Measurements from ENCODE around the gene TMEM53.

DNA sequence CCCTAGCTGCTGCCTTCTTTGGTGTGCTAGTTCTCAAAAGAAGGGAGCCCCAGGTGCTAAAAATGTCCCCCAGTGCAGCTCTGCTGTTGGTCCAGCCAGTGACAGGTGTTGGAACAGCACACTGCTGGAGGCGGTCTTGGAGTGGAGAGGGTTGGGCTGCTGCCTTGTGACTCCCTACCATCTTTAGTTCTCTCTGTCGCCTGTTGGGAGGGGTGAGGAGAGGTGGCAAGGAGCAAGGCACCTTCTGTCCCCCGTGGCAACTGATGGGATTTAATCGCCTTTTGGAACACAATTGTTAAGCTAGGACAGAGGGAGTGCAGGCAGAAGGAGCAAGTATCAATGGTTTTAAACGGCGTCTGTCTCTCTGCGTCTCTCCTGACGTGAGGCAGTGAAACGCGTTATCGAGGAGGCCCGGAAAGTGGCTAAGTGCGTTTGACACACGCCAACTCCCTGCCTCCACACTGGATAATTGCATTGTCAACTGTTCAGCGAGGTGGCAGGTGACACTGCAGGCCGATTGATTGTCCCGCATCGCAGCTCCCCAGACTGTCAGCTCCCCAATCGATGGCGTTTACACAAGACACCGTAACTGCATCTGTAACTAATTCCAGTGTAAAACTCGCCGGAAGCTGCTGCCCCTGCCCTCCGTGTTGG lies 34.0 kb downstream of the TMEM53 start:
- TF ChIP-seq CTCF (conservative IDR thresholded peaks at IDR 0.05; ENCODE audit: low read depth, low read length) (no peak), EZH2 (IDR thresholded peaks at IDR 0.05; ENCODE audit: low read length, unreplicated experiment) (no peak)
